AG04449 (cell line): ENCODE results near the gene SCFD1.
"Not testable (repeated sequence)": the region's sequence is repeated elsewhere in the genome, so short reads cannot be mapped to it uniquely, and the experiment has no call there.

ENCODE experiments used
- CTCF ChIA-PET: fragments of 350-600 bp; formaldehyde crosslinking; extraction: SDS; loops from one replicate; lab custom pipeline; 2021; ENCODE audit warnings: antibody characterized with exemption; lab: Yijun Ruan, JAX
- POLR2A ChIA-PET: fragments of 400-600, 350-600 bp; formaldehyde crosslinking; extraction: SDS; loops from one replicate; lab custom pipeline; 2020; ENCODE audit warnings: antibody characterized with exemption, inconsistent platforms; lab: Yijun Ruan, JAX
- DNase-seq: peaks from one replicate; pipeline ENCODE4 v3.0.0-alpha.2; 2010; ENCODE audit warnings: low read depth, low spot score
- H3K4me3 ChIP-seq: 2 replicates; pipeline ENCODE4 v1.5.1; 2011; ENCODE audit warnings: low read depth, mild to moderate bottlenecking, control low read depth, low read length
- TF ChIP-seq, protein P1 (sequence below): IDR thresholded peaks from one replicate; pipeline ENCODE4 v1.5.1; 2011; ENCODE audit warnings: mild to moderate bottlenecking, moderate library complexity, low read length, control low read depth, inconsistent platforms; ENCODE audit not compliant: insufficient read depth; ENCODE audit errors: missing control alignments

Gene SCFD1, protein sequence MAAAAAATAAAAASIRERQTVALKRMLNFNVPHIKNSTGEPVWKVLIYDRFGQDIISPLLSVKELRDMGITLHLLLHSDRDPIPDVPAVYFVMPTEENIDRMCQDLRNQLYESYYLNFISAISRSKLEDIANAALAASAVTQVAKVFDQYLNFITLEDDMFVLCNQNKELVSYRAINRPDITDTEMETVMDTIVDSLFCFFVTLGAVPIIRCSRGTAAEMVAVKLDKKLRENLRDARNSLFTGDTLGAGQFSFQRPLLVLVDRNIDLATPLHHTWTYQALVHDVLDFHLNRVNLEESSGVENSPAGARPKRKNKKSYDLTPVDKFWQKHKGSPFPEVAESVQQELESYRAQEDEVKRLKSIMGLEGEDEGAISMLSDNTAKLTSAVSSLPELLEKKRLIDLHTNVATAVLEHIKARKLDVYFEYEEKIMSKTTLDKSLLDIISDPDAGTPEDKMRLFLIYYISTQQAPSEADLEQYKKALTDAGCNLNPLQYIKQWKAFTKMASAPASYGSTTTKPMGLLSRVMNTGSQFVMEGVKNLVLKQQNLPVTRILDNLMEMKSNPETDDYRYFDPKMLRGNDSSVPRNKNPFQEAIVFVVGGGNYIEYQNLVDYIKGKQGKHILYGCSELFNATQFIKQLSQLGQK

DNA sequence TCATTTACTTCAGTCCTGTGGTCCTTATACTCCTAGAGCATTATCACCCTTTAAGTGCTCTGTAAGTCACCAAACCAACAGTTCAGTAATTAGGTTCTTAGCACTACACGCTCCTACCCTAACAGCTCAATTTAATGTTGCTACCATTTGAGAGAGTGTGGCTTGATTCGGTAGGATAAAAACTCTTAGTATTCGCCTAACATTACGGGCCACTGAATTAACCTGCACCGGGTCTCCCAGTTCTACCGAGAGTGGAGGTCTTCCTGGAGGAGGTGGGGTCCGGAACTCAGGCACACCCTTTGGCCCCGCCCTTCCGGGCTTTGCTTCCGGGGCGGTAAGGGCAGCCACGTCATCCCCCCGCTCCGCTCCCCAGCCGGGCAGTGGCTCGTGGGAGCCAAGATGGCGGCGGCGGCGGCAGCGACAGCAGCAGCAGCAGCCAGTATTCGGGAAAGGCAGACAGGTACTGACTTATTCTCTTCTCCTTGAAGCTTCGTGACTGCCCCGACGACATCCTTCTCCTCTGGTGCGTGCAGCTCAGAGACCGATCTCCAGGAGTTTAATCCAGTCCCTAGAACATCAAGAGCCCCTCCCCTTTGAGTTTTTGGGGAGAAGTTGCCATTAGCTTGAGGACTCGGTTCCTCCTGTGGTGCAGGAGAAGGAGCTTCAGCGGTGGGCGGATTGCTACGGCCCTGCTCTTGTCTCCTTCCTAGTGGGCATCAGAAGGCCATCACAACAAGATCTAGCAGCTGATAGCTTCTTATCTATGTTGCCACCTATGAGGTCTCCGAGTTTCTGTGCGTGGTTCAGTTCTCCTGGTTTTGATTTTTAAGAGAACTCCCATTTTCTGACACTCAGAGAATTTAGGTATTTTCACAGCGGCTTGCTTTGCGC lies at the start of gene SCFD1:
Gene SCFD1 (plus strand): TSS at position 380 of the 891 bp plus-strand sequence. CDS start 20 bp downstream, at position 400.
- H3K4me3 ChIP-seq, result peak within 1 kb of the TSS; percentile 82
- ChIA-PET POLR2A (interaction anchor here (0.6 to 1.2 kb wide), 5 partner anchors 8 to 73 kb away, joined by 3 to 7 read pairs (median 3); no protein-coding TSS in a partner anchor), CTCF (interaction anchor here (0.6 to 1.9 kb wide), 7 partner anchors 10 to 351 kb away, joined by 3 to 7 read pairs (median 4); no protein-coding TSS in a partner anchor)
- TF ChIP-seq, protein P1, sequence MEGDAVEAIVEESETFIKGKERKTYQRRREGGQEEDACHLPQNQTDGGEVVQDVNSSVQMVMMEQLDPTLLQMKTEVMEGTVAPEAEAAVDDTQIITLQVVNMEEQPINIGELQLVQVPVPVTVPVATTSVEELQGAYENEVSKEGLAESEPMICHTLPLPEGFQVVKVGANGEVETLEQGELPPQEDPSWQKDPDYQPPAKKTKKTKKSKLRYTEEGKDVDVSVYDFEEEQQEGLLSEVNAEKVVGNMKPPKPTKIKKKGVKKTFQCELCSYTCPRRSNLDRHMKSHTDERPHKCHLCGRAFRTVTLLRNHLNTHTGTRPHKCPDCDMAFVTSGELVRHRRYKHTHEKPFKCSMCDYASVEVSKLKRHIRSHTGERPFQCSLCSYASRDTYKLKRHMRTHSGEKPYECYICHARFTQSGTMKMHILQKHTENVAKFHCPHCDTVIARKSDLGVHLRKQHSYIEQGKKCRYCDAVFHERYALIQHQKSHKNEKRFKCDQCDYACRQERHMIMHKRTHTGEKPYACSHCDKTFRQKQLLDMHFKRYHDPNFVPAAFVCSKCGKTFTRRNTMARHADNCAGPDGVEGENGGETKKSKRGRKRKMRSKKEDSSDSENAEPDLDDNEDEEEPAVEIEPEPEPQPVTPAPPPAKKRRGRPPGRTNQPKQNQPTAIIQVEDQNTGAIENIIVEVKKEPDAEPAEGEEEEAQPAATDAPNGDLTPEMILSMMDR, result no peak
- DNase-seq, result no peak

DNA sequence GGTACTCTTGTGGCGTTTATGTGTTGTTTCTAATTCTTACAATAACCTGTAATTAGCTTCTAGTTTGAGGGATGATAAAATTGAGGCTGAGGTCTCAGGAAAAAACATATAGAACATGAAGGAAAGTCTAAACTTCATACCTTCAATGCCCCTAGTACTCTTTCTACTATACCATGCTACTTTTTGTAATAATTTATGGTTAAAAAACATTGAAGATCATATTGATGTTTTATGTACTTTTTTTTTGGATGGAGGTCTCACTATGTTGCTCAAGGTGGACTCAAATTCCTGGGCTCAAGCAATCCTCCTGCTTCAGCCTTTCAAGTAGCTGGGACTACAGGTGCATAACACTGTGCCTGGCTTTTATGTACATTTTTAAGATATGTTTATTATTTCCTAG lies 49.3 kb upstream of the SCFD1 start:
- TF ChIP-seq, protein P1, result no peak
- POLR2A ChIA-PET, result no interaction called here
- CTCF ChIA-PET, result no interaction called here

DNA sequence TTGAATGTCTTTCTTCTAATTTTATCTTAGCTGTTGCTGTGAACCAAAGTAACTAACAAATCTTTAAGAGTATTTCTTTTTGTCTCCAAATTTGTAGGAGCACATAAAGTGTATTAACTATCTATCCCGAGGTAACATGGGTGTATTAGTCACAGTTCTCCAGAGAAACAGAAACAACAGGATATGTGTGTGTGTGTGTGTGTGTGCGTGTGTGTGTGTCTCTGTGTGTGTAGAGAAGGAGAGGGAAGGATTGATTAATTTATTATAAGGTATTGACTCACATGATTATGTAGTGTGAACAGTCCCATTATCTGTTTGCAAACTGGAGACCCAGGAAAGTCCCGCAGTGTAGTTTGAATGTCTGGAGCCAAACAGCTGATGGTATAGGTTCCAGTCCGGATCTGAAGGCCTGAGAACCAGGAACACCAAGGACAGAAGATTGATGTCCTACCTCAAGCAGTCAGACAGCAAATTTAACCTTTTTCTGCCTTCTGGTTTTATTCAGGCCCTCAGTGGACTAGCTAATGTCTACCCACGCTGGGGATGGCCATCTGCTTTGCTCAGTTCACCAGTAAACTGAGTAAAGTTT lies 48.8 kb upstream of the SCFD1 start:
- POLR2A ChIA-PET, result no interaction called here
- TF ChIP-seq, protein P1, result no peak
- CTCF ChIA-PET, result no interaction called here
- H3K4me3 ChIP-seq, result no peak overlapping the region
- DNase-seq, result no peak

More for the DNA sequence above, 49.3 kb upstream of the SCFD1 start:
- no peak for DNase-seq
- no peak overlapping the region for H3K4me3 ChIP-seq

DNA sequence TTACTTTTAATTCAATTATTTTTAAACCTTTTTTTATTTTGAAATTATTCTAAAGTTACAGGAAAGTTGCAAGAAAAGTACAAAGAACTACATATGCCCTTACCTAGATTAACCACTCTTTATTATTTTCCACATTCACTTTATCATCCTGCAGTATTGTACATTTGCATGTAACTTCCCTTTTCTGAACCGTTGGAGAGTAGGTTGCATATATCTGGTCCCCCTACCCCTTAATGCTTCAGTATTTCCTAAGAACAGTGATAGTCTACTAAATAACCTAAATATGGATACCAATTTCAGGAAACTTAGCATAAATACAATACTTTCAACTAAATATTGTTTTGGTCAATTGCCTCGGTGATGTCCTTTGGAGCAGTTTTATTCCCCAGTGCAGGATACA lies 48.2 kb upstream of the SCFD1 start:
- H3K4me3 ChIP-seq, result no peak overlapping the region
- TF ChIP-seq, protein P1, result no peak
- ChIA-PET POLR2A (no interaction called here), CTCF (no interaction called here)
- no peak for DNase-seq

DNA sequence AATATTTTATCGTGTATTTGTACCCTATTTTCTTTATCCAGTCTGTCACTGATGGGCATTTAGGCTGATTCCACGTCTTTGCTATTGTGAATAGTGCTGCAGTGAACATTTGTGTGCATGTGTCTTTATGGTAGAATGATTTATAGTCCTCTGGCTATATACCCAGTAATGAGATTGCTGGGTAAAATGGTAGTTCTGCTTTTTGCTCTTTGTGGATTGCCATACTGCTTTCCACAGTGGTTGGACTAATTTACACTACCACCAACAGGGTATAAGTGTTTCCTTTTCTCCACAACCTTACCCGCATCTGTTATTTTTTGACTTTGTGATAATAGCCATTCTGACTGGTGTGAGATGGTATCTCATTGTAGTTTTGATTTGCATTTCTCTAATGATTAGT lies 47.3 kb upstream of the SCFD1 start:
- POLR2A ChIA-PET, H3K4me3 ChIP-seq, CTCF ChIA-PET: not testable (repeated sequence)

DNA sequence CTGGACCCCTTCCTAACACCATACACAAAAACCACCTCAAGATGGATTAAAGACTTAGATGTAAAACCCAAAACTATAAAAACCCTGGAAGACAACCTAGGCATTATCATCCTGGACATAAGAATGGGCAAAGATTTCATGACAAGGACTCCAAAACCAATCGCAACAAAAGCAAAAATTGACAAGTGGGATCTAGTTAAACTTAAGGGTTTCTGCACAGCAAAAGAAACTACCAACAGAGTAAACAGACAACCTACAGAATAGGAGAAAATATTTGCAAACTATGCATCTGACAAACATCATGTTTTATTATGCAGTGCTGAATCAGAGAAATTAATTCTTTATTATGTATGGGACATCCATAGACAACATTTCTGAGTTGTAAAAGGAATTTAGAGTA lies 45.8 kb upstream of the SCFD1 start:
- DNase-seq, CTCF ChIA-PET, H3K4me3 ChIP-seq, POLR2A ChIA-PET: not testable (repeated sequence)

More for the DNA sequence above, 47.3 kb upstream of the SCFD1 start:
- not testable (repeated sequence) for DNase-seq
